A549 (cell line): Measurements from ENCODE around the gene MYH7B. TPM values are rescaled to one million over a fixed set of nuclear protein-coding genes. Genes with fewer than 3 reads are reported as not detected.

Experiments used
- ATAC-seq, 2 experiments: fragments of 200-7000 bp in 1 of 2; fragments of >200 bp in 1 of 2; cut with Nextera tagmentation in 1 of 2; cut with Tn5 transposase in 1 of 2; 3 replicates each; pipeline versions ENCODE4 v1.8.0 to v1.9.1; 2018 to 2020; ENCODE audit warnings: mild to moderate bottlenecking in 1 of 2, moderate library complexity in 1 of 2
- CTCF ChIA-PET: fragments of 300-600 bp; sonication (Branson Sonifier 250); formaldehyde crosslinking; extraction: SDS; loops from one replicate; lab custom pipeline; 2021; ENCODE audit warnings: antibody characterized with exemption, inconsistent platforms; lab: Yijun Ruan, JAX
- POLR2A ChIA-PET: fragments of 350-600 bp; formaldehyde crosslinking; extraction: SDS; loops from one replicate; lab custom pipeline; 2021; ENCODE audit warnings: antibody characterized with exemption, inconsistent platforms; lab: Yijun Ruan, JAX
- DNase-seq, 2 experiments: peaks; one replicate each; pipeline versions ENCODE4 v3.0.0 to v3.0.0-alpha.2; 2011 to 2016; ENCODE audit warnings: low read depth in 1 of 2, low spot score in 1 of 2
- FAIRE-seq: peaks from 2 replicates; lab custom pipeline; 2011; peaks lifted over from hg19 to GRCh38; lab: Jason Lieb, UNC
- H3K27ac ChIP-seq, 2 experiments: fragments of >200 bp; sonication (Bioruptor Twin); formaldehyde crosslinking; 3 replicates each; pipeline ENCODE4 v1.5.1; 2016 to 2017
- H3K4me1 ChIP-seq: fragments of >200 bp; sonication (Bioruptor Twin); formaldehyde crosslinking; 3 replicates; pipeline ENCODE4 v1.6.1; 2016
- H3K4me2 ChIP-seq: fragments of >200 bp; sonication (Bioruptor Twin); formaldehyde crosslinking; 3 replicates; pipeline ENCODE4 v1.6.1; 2016
- H3K4me3 ChIP-seq: fragments of >200 bp; sonication (Bioruptor Twin); formaldehyde crosslinking; 3 replicates; pipeline ENCODE4 v1.5.1; 2016
- H3K9me3 ChIP-seq: fragments of >200 bp; sonication (Bioruptor Twin); formaldehyde crosslinking; 3 replicates; pipeline ENCODE4 v1.6.1; 2016
- CHD2 ChIP-seq: fragments of 150-350 bp; IDR thresholded peaks from 2 replicates; pipeline ENCODE4 v1.6.1; 2014; ENCODE audit warnings: low read length; ENCODE audit not compliant: partially characterized antibody
- CHD4 ChIP-seq: fragments of 200-600 bp; sonication (generic); IDR thresholded peaks from 2 replicates; pipeline ENCODE4 v1.6.1; 2016; ENCODE audit warnings: antibody characterized with exemption, mild to moderate bottlenecking, borderline replicate concordance
- EP300 ChIP-seq, 2 experiments: fragments of >200 bp; sonication (Bioruptor Twin); formaldehyde crosslinking; IDR thresholded peaks; 2 replicates in 1 of 2; 3 replicates in 1 of 2; pipeline ENCODE4 v1.6.1; 2016 to 2017
- ESRRA ChIP-seq: fragments of 150-350 bp; IDR thresholded peaks from 2 replicates; pipeline ENCODE4 v1.6.1; 2014; ENCODE audit warnings: mild to moderate bottlenecking, low read length, borderline replicate concordance
- FOSL2 ChIP-seq, 2 experiments: fragments of 450-650 bp in 1 of 2; fragments of >200 bp in 1 of 2; sonication (Bioruptor Twin) in 1 of 2; formaldehyde crosslinking; IDR thresholded peaks; 2 replicates each; pipeline versions ENCODE4 v1.5.0 to v1.6.1; 2016 to 2020; ENCODE audit warnings: mild to moderate bottlenecking in 1 of 2, moderate library complexity in 1 of 2
- FOXS1 ChIP-seq: fragments of 250-450 bp; sonication (Bioruptor Pico); IDR thresholded peaks from 2 replicates; pipeline ENCODE4 v1.5.0; 2020; ENCODE audit warnings: mild to moderate bottlenecking, moderate library complexity
- HEYL ChIP-seq: fragments of 250-450 bp; sonication (Bioruptor Pico); IDR thresholded peaks from 2 replicates; pipeline ENCODE4 v1.8.0; 2021; ENCODE audit warnings: mild to moderate bottlenecking, moderate library complexity
- HOXA7 ChIP-seq: fragments of 250-450 bp; sonication (Bioruptor Pico); IDR thresholded peaks from 2 replicates; pipeline ENCODE4 v1.5.0; 2020; ENCODE audit warnings: mild to moderate bottlenecking, moderate library complexity
- HOXB13 ChIP-seq: fragments of 250-450 bp; sonication (Bioruptor Pico); IDR thresholded peaks from 2 replicates; pipeline ENCODE4 v1.5.0; 2020; ENCODE audit warnings: low read depth, mild to moderate bottlenecking, moderate library complexity
- JUN ChIP-seq, 2 experiments: fragments of >200 bp; sonication (Bioruptor Twin); formaldehyde crosslinking; IDR thresholded peaks; 2 replicates in 1 of 2; 3 replicates in 1 of 2; pipeline ENCODE4 v1.6.1; 2016 to 2017
- JUNB ChIP-seq: fragments of >200 bp; sonication (Bioruptor Twin); formaldehyde crosslinking; IDR thresholded peaks from 2 replicates; pipeline ENCODE4 v1.6.1; 2016
- KDM5A ChIP-seq: fragments of 200-600 bp; sonication (generic); IDR thresholded peaks from 2 replicates; pipeline ENCODE4 v1.6.1; 2016; ENCODE audit warnings: antibody characterized with exemption, mild to moderate bottlenecking
- RAD21 ChIP-seq, 2 experiments: fragments of >200 bp in 1 of 2; sonication (Bioruptor Twin) in 1 of 2; formaldehyde crosslinking in 1 of 2; IDR thresholded peaks in 1 of 2; conservative IDR thresholded peaks in 1 of 2; 2 replicates in 1 of 2; 3 replicates in 1 of 2; pipeline ENCODE4 v1.6.1; 2012 to 2018; ENCODE audit warnings: inconsistent platforms in 1 of 2
- RCOR1 ChIP-seq: fragments of 150-350 bp; IDR thresholded peaks from 2 replicates; pipeline ENCODE4 v1.6.1; 2014; ENCODE audit warnings: antibody characterized with exemption, low read length, low read depth
- RNF2 ChIP-seq: fragments of 200-600 bp; sonication (generic); IDR thresholded peaks from 2 replicates; pipeline ENCODE4 v1.6.1; 2016; ENCODE audit warnings: low read depth, mild to moderate bottlenecking, antibody characterized with exemption, moderate library complexity, borderline replicate concordance
- TFCP2L1 ChIP-seq: fragments of 250-450 bp; sonication (Bioruptor Pico); IDR thresholded peaks from 2 replicates; pipeline ENCODE4 v1.5.0; 2021; ENCODE audit warnings: mild to moderate bottlenecking
- TP53 ChIP-seq: fragments of 250-450 bp; sonication (Bioruptor Pico); IDR thresholded peaks from 2 replicates; pipeline ENCODE4 v1.5.0; 2021; ENCODE audit warnings: mild to moderate bottlenecking, moderate library complexity
- ZFP36 ChIP-seq: fragments of 450-650 bp; IDR thresholded peaks from 2 replicates; pipeline ENCODE4 v1.6.1; 2014; ENCODE audit warnings: borderline replicate concordance; ENCODE audit not compliant: partially characterized antibody
- ZNF302 ChIP-seq: fragments of 250-450 bp; sonication (Bioruptor Pico); IDR thresholded peaks from 2 replicates; pipeline ENCODE4 v1.9.0; 2021; ENCODE audit warnings: inconsistent platforms, mild to moderate bottlenecking, moderate library complexity
- ZSCAN20 ChIP-seq: fragments of 250-450 bp; sonication (Bioruptor Pico); IDR thresholded peaks from 2 replicates; pipeline ENCODE4 v1.8.0; 2022; ENCODE audit warnings: mild to moderate bottlenecking, moderate library complexity
- WGBS: methylation state at CpG from one replicate; pipeline ENCODE4 v1.1.6; 2017; ENCODE audit errors: missing lambda C conversion rate; 5-methylcytosine and 5-hydroxymethylcytosine counted together
- polyA plus RNA-seq, 4 experiments: library from polyadenylated mRNA; depleted of rRNA in 3 of 4; stranded (reverse); fragments of >200 nt; fragmentation: RNase III in 1 of 4; extraction: RNeasy Plus Mini Kit Qiagen cat#74134 plus additional on column Dnase treatment in 1 of 4; gene quantifications; 2 replicates in 3 of 4; 3 replicates in 1 of 4; pipeline ENCODE4 v1.2.3, GENCODE V29; 2011 to 2017
- TF ChIP-seq, protein P1 (sequence below): fragments of >200 bp; sonication (Bioruptor Twin); formaldehyde crosslinking; IDR thresholded peaks from 3 replicates; pipeline ENCODE4 v1.6.1; 2016
- TF ChIP-seq, protein P2 (sequence below): IDR thresholded peaks from 2 replicates; pipeline ENCODE4 v1.6.1; 2012
- TF ChIP-seq, protein P3 (sequence below): fragments of 250-450 bp; sonication (Bioruptor Pico); IDR thresholded peaks from 2 replicates; pipeline ENCODE4 v1.5.0; 2020; ENCODE audit warnings: low read depth, mild to moderate bottlenecking, moderate library complexity

Gene MYH7B
- polyA plus RNA-seq, 2 of the 4 experiments (the other 2 are of a cell fraction): 0.03 to 0.23 TPM

DNA sequence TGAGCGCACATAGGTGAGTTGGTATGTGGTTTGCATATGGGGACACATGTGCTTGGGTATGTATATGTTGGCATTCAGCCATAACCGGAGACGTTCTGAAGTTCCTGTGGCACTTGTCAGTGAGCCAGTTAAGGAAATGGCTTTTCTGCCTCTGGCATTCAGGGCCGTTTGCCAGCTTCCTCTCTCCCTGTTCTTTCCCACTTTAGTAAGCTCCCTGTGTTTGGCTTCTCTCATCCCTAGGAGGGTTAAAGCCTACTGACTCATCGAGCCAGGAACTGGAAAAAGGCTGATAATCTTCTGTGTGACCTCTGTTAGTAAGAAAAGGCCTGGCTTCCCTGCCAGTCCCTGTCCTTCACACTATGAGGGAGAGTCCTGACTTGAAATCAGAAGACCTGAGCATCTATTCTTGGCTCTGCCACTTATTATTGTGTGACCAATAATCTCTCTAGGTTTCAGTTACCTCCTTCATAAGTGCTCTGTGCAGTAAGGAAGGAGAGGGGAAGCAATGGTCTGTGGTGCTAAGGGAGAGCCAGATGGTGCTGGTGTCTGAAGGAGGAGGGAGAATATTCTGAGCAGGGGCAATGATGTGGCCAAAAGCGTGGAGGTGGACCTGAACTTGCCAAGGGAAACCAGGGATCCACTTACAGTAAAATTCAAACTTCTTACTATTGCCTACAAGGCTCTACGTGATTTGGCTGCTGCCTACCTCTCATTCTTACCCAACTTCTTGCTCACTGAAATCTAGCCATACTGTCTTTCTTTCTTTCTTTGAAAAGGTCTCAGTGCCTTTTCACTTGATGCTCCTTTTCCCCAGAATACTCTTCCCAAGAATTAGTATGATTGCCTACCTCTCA lies 47.8 kb upstream of the MYH7B start:
- FAIRE-seq (no peak), ATAC-seq (peak; percentile 94 to 96), DNase-seq (peak; percentile 63 to 74)
- Histone ChIP-seq H3K27ac (peak overlapping the region; percentile 67 to 83), H3K9me3 (no peaks in the 10 kb centered on the region), H3K4me3 (no peak overlapping the region), H3K4me2 (peak overlapping the region; percentile 63), H3K4me1 (peaks cover 20% of the 10 kb centered on the region)
- TF ChIP-seq TFCP2L1 (CRISPR knock-in tag) (no peak), CHD4 (no peak), EP300 (IDR thresholded peaks at IDR 0.05) (peak in 1 of 2 experiments; percentile 35; a peak in 1 of 5 replicates), RCOR1 (no peak), JUN (IDR thresholded peaks at IDR 0.05) (peak in 1 of 2 experiments; percentile 21; a peak in 1 of 5 replicates), RAD21 (conservative IDR thresholded peaks at IDR 0.05 in 1 of 2, IDR thresholded peaks at IDR 0.05 in 1 of 2) (0 out of 5 replicates have a peak, but pooled peaks of 1 of the 2 experiments have one; percentile 2), JUNB (peak; percentile 30; the same call in 1 of the 2 replicates), ZNF302 (no peak), FOSL2 (IDR thresholded peaks at IDR 0.05) (no peak), FOSL2 (CRISPR knock-in tag; IDR thresholded peaks at IDR 0.05) (peak; percentile 23; the same call in 1 of the 2 replicates), HEYL (CRISPR knock-in tag) (no peak), CHD2 (no peak), ZFP36 (no peak)
- TF ChIP-seq, protein P1, sequence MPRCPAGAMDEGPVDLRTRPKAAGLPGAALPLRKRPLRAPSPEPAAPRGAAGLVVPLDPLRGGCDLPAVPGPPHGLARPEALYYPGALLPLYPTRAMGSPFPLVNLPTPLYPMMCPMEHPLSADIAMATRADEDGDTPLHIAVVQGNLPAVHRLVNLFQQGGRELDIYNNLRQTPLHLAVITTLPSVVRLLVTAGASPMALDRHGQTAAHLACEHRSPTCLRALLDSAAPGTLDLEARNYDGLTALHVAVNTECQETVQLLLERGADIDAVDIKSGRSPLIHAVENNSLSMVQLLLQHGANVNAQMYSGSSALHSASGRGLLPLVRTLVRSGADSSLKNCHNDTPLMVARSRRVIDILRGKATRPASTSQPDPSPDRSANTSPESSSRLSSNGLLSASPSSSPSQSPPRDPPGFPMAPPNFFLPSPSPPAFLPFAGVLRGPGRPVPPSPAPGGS: no peak
- TF ChIP-seq, protein P2, sequence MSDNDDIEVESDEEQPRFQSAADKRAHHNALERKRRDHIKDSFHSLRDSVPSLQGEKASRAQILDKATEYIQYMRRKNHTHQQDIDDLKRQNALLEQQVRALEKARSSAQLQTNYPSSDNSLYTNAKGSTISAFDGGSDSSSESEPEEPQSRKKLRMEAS: no peak
- TF ChIP-seq, protein P3, sequence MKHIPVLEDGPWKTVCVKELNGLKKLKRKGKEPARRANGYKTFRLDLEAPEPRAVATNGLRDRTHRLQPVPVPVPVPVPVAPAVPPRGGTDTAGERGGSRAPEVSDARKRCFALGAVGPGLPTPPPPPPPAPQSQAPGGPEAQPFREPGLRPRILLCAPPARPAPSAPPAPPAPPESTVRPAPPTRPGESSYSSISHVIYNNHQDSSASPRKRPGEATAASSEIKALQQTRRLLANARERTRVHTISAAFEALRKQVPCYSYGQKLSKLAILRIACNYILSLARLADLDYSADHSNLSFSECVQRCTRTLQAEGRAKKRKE (CRISPR knock-in tag): no peak
- CTCF ChIA-PET: interaction anchor here (1.3 to 3.3 kb wide), 2 partner anchors 22 to 33 kb away, joined by 3 to 15 read pairs; no protein-coding TSS in a partner anchor
- WGBS: 29% methylated on average over 7 of the region's 7 CpGs
- POLR2A ChIA-PET: interaction anchor here (0.7 to 1.3 kb wide), 3 partner anchors 31 to 369 kb away, joined by 3 to 5 read pairs (median 5); no protein-coding TSS in a partner anchor

DNA sequence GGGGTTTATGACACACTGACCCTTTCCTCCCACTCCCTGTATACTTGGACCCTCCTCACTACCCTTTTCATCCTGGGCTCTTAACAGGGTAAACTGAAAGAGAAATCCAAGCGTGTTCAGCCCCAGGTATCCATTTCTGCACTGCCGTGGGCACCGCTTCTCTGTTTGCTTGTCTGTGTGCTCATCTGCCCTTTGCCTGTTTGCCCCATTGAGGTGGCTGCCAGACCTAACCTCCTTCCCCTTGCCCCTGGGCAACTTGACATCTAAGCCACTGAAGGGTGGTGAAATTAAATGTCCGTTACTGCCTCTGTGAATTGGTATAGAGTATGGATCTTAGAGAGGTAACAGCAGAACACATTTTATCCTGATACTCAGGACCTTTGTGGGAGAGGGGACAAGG lies 40.5 kb upstream of the MYH7B start:
- no peaks in the 10 kb centered on the region for H3K9me3 ChIP-seq
- no peak for DNase-seq
- TF ChIP-seq TFCP2L1 (CRISPR knock-in tag) (no peak), RNF2 (no peak), FOXS1 (no peak), FOSL2 (IDR thresholded peaks at IDR 0.05) (no peak), FOSL2 (CRISPR knock-in tag; IDR thresholded peaks at IDR 0.05) (no peak), HOXA7 (CRISPR knock-in tag) (no peak), ZSCAN20 (CRISPR knock-in tag) (no peak), KDM5A (no peak), HEYL (CRISPR knock-in tag) (no peak), ESRRA (no peak), RCOR1 (no peak), HOXB13 (CRISPR knock-in tag) (no peak), TP53 (no peak)
- POLR2A ChIA-PET: no interaction called here
- no peaks in the 10 kb centered on the region for H3K4me1 ChIP-seq
- no peak overlapping the region for H3K4me2 ChIP-seq
- FAIRE-seq: no peak
- H3K27ac ChIP-seq: no peak overlapping the region
- 86% methylated on average over 4 of the region's 4 CpGs for WGBS
- CTCF ChIA-PET: interaction anchor here (0.8 kb wide), 1 partner anchor 43 kb away, joined by 3 read pairs; no protein-coding TSS in a partner anchor
- no peak for ATAC-seq
- no peak overlapping the region for H3K4me3 ChIP-seq
